GM21360 (cell line): ENCODE measurements around the gene PRKAR1B.
"Not testable (repeated sequence)": the region's sequence is repeated elsewhere in the genome, so short reads cannot be mapped to it uniquely, and the experiment has no call there.

ENCODE experiments used
- ATAC-seq: cut with Tn5 transposase; IDR thresholded peaks from one replicate; pipeline ENCODE4 v1.9.1; 2021; ENCODE audit warnings: mild to moderate bottlenecking, moderate library complexity; ENCODE audit not compliant: unreplicated experiment

Gene PRKAR1B

GRCh38 chr7:651032-651728 lies 75.9 kb downstream of the PRKAR1B start:
- no peak for ATAC-seq

- no peak for ATAC-seq
Measured at GRCh38 chr7:650339-651031, 76.6 kb downstream of the PRKAR1B start.

- ATAC-seq: no peak
Measured at GRCh38 chr7:646951-647350, 80.1 kb downstream of the PRKAR1B start.

- ATAC-seq: no peak
Measured at GRCh38 chr7:646487-646886, 80.6 kb downstream of the PRKAR1B start.

DNA sequence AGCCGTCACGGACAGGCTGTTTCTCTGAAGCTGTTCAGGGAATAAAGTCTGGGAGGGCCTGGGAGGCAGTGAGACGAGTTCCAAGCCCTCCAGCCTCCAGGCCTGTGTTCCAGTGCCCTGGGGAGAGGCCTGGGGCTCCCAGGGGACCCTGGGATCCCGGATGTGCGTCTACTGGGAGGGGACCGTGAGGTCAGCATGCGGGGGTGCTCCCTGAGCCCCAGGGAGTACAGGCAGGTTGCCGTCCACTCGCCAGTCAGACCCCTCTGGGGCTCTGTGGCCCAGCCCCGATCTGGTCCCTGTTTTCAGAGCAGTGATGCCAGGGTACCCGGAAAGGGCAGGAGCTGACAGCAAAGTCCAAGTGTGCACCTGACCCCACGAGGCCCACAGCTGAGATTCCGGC lies 81.5 kb downstream of the PRKAR1B start:
- ATAC-seq: no peak

DNA sequence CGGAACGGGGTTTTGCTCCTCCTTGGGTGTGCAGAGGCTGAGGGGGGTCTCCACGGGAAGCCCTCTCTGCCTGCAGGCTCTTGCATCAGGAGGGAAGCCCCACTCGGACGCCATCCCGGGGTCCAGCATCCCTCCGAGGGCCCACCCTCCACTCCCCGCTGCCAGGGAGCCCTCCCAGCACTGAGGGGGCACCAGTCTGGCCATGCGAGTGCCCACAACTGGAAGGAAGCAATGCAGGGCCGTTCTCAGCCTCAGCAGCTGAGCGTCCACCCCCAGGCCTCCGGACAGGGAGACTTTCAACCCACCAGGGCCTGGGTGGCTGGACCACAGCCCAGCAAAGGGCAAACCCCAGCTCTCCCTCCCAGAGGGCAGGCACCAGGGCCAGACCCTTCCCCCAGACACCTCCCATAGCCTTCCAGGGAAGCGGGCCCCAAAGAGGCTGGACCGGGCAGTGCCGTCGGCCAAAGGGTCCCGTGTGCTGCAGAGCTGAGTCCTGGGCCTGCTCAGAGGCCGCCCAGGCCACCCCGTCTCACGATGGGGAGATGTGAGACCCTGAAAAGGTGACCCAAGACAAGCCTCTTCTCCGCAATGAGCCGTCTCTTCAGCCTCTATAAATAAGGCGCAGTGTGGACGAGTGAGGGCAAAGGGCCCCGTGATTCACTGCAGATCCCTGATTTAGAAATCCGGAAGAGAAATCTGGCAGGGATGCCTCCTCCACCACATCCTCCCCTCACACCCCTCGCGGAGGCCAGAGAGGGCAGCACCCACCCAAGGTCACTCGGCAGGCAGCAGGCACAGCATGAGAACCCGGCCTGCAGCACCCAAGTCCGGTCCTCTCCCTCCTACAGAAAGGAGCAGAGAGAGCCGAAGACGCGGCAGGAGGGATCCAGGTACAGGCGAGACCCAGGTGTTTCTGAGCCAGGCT lies 82.4 kb downstream of the PRKAR1B start:
- ATAC-seq: no peak

- ATAC-seq: no peak
Measured at GRCh38 chr7:641966-642365, 85.1 kb downstream of the PRKAR1B start.

DNA sequence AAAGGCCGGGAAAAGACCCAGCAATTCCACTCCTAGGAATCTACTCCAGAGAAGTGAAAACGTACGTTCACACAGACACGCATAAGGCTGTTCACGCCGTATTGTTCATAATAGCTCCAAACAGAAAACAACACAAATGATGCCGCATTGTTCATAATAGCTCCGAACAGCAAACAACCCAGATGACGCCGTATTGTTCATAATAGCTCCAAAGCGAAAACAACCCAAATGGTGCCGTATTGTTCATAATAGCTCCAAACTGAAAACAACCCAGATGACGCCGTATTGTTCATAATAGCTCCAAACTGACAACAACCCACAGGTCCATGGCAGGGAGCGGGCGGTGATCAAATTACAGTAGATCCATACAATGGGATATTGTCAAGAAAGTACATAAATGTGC lies 85.8 kb downstream of the PRKAR1B start:
- ATAC-seq: no peak

- no peak for ATAC-seq
Measured at GRCh38 chr7:638256-639011, 88.6 kb downstream of the PRKAR1B start.

- ATAC-seq: no peak
Measured at GRCh38 chr7:637826-638225, 89.3 kb downstream of the PRKAR1B start.

DNA sequence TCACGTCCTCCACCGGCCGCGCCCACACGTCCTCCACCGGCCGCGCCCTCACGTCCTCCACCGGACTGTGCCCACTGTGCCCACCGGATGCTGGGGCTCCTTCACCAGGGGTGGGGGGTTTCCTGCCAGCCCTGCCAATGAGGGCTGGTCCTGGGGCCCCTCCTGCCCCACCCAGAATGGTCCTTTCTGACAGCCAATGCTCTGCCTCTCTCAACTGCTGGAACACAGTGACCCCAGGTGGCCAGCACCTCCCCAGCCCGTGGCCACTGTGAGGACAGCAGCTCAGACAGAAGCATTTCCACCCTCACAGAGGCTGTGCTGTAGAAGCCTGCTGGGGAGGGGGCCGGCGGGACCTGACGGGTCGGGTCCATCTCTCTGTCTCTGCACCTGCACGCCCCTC lies 90.7 kb downstream of the PRKAR1B start:
- ATAC-seq: no peak

DNA sequence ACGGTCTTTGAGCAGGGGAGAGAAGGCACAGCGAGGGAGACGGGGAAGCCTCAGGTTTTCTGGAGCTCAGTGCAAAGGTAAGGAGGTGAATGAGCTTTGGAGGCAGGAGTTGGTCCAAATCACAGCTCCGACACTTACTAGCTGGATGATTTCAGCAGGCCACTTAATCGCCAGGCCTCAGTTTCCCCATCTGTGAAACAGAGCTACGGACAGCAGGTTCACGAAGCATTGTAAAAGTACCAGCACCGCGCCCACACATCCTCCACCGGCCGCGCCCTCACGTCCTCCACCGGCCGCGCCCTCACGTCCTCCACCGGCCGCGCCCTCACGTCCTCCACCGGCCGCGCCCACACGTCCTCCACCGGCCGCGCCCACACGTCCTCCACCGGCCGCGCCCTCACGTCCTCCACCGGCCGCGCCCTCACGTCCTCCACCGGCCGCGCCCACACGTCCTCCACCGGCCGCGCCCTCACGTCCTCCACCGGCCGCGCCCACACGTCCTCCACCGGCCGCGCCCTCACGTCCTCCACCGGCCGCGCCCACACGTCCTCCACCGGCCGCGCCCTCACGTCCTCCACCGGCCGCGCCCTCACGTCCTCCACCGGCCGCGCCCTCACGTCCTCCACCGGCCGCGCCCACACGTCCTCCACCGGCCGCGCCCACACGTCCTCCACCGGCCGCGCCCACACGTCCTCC lies 91.2 kb downstream of the PRKAR1B start:
- not testable (repeated sequence) for ATAC-seq

- no peak for ATAC-seq
Measured at GRCh38 chr7:635227-635626, 91.9 kb downstream of the PRKAR1B start.

DNA sequence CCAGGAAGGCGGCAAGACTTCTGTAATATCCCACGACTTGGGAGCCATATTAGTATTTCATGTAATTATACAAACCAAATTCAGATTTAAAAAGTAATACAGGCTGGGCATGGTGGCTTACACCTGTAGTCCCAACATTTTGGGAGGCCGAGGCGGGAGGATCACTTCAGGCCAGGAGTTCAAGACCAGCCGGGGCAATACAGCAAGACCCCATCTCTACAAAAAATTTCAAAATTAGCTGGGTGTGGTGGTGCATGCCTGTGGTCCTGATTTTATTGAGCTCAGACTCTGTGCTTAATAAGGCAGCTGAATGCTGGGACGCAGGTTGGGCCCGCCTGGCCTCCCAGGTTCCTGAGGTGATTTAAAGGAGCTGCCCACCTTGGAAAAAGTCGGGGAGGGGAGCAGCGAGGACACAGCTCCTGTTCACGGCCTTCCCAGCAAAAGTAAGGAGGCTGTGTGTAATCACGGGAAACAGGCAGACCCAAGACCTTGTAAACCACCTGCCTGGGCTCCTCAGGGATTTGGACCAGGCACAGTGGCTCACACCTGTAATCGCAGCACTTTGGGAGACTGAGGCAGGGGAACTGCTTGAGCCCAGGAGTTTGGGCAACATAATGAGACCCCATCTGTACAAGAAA lies 93.6 kb downstream of the PRKAR1B start:
- no peak for ATAC-seq

DNA sequence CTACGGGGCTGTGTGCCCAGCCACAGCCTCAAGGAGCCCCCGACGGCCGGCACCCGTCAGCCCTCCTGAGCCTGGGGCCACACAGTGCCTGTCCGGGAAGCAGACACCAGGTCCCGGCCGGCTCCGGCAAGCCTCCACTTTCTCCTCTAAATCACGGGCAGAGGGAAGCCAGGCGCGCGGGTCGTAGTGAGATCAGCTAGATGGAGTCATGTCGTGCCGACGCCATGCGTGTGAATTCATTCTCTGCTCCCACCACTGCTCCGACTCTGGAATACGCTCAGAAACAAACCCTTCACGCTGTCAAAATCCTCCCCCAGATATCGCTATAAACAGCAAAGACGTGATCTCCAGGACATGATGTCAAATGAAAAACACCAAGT lies 94.3 kb downstream of the PRKAR1B start:
- ATAC-seq: no peak

DNA sequence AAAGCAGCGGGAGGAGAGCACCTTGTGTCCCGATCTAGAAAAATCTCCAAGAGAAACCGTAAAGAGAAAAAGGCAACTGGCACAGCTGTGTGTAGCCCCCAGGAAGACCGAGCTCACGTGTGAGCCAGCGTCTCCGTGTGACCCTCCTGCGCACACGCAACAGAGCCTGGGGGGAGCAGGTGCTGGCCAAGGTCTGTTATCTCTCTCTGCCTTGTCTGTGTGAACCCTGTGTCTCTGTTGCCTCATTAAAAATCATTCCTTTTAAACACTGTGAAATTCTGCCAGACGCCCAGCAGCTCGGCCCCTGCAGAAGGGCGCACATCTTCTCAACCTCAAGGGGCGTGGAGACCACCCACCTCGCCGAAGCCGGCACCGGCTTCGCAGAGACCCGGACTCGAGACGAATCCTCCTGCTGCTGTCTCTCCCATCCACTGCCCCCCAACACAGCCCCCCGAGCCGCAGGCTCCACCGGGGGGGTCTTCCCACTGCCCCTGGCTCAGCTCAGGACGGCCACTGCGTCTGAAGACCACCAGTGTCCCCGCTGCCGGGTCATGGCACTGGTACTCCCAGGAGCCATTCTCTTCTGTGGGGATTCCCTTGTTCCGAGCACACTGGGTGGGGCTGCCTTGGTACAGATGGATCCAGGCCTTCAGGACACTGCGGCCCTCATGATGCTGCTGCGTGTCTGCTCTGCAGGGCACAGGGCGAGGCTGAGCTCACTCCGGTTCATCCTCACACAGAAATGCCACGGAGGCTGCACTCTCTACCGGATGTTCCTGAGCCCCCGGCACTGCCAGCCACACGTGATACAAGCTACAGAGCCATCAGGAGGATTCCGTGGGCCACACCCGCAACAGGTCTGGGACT lies 94.9 kb downstream of the PRKAR1B start:
- no peak for ATAC-seq

DNA sequence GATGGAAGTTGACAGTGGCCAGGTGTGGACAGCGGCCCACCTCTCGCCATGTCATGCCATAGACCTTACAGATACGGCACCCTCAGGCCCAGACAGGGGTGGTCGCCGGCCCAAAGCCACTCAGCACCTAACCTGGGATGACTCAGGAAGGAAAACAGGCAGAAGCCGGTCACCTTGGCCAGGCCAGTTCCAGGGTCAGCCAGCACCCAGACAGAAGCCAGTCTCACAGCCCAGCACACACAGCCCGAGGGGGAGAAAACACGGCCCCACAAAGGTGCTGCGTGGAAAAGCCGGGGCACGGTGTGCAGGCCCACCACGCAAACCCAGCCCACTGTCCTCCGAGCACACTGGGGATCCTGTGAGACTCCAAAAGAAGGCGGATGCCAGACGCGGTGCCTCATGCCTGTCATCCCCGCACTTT lies 95.8 kb downstream of the PRKAR1B start:
- ATAC-seq: no peak

GRCh38 chr7:630539-630938 lies 96.5 kb downstream of the PRKAR1B start:
- ATAC-seq: no peak

GRCh38 chr7:630111-630511 lies 97.0 kb downstream of the PRKAR1B start:
- no peak for ATAC-seq
